GM23338 (cell line): ENCODE results near the gene PDP2. TPM values are rescaled to one million over a fixed set of nuclear protein-coding genes. Genes with fewer than 3 reads are reported as not detected.

Experiments used
- ATAC-seq: fragments of 200-7000 bp; cut with Tn5 transposase; 3 replicates; pipeline ENCODE4 v1.9.1; 2020
- DNase-seq: peaks from one replicate; pipeline ENCODE4 v3.0.0-alpha.2; 2015; ENCODE audit warnings: low spot score
- H2AFZ ChIP-seq: fragments of 200-600 bp; sonication (generic); 2 replicates; pipeline ENCODE4 v1.8.0; 2016; ENCODE audit warnings: antibody characterized with exemption, mild to moderate bottlenecking, moderate library complexity
- H3F3A ChIP-seq: fragments of 200-600 bp; sonication (generic); replicated peaks from 2 replicates; pipeline ENCODE4 v1.8.0; 2017; ENCODE audit warnings: antibody characterized with exemption, mixed run types, low read depth
- H3K27ac ChIP-seq: fragments of 200-600 bp; sonication (generic); 2 replicates; pipeline ENCODE4 v1.6.1; 2016; ENCODE audit warnings: low read depth
- H3K27me3 ChIP-seq: fragments of 200-600 bp; sonication (generic); 2 replicates; pipeline ENCODE4 v1.8.0; 2016; ENCODE audit warnings: mild to moderate bottlenecking, mixed run types, moderate library complexity; ENCODE audit not compliant: insufficient read depth
- H3K36me3 ChIP-seq: fragments of 200-600 bp; sonication (generic); 2 replicates; pipeline ENCODE4 v1.8.0; 2016; ENCODE audit warnings: mild to moderate bottlenecking; ENCODE audit not compliant: insufficient read depth
- H3K4me1 ChIP-seq: fragments of 200-600 bp; sonication (generic); 2 replicates; pipeline ENCODE4 v1.8.0; 2016; ENCODE audit warnings: mild to moderate bottlenecking, moderate library complexity; ENCODE audit not compliant: insufficient read depth
- H3K4me2 ChIP-seq: fragments of 200-600 bp; sonication (generic); 2 replicates; pipeline ENCODE4 v1.7.1; 2017; ENCODE audit warnings: mixed run types
- H3K4me3 ChIP-seq: fragments of 200-600 bp; sonication (generic); 2 replicates; pipeline ENCODE4 v1.6.1; 2016; ENCODE audit warnings: mixed run types
- H3K79me2 ChIP-seq: fragments of 200-600 bp; sonication (generic); replicated peaks from 2 replicates; pipeline ENCODE4 v1.8.0; 2017; ENCODE audit warnings: mild to moderate bottlenecking; ENCODE audit not compliant: insufficient read depth
- H3K9me2 ChIP-seq: fragments of 200-600 bp; sonication (generic); 2 replicates; pipeline ENCODE4 v1.8.0; 2017; ENCODE audit not compliant: insufficient read depth
- H4K20me1 ChIP-seq: fragments of 200-600 bp; sonication (generic); replicated peaks from 2 replicates; pipeline ENCODE4 v1.8.0; 2017; ENCODE audit warnings: mild to moderate bottlenecking; ENCODE audit not compliant: insufficient read depth
- H3K27ac Mint-ChIP-seq: 2 replicates; pipeline ENCODE4 v1.8.0; 2020; ENCODE audit warnings: inconsistent platforms, mild to moderate bottlenecking, moderate library complexity, mixed read lengths
- H3K27me3 Mint-ChIP-seq: 3 replicates; pipeline ENCODE4 v1.8.0; 2022; ENCODE audit warnings: low read depth, mild to moderate bottlenecking, moderate library complexity, mixed read lengths, inconsistent platforms; ENCODE audit not compliant: insufficient read depth, poor library complexity
- H3K36me3 Mint-ChIP-seq: 3 replicates; pipeline ENCODE4 v1.8.0; 2021; ENCODE audit warnings: low read depth, mild to moderate bottlenecking, inconsistent platforms, moderate library complexity, mixed read lengths
- H3K4me1 Mint-ChIP-seq: 3 replicates; pipeline ENCODE4 v1.8.0; 2020; ENCODE audit warnings: mild to moderate bottlenecking, inconsistent platforms, mixed read lengths
- H3K4me3 Mint-ChIP-seq: 3 replicates; pipeline ENCODE4 v1.8.0; 2021; ENCODE audit warnings: moderate library complexity, mild to moderate bottlenecking, inconsistent platforms, mixed read lengths
- H3K9me3 Mint-ChIP-seq: 3 replicates; pipeline ENCODE4 v1.8.0; 2020; ENCODE audit warnings: moderate library complexity, mild to moderate bottlenecking, inconsistent platforms, mixed read lengths
- CREB1 ChIP-seq: fragments of 250-450 bp; sonication (Bioruptor Pico); IDR thresholded peaks from 2 replicates; pipeline ENCODE4 v1.5.0; 2020; ENCODE audit warnings: low read depth, mild to moderate bottlenecking, moderate library complexity
- EZH2 ChIP-seq: fragments of 200-600 bp; sonication (generic); IDR thresholded peaks from one replicate; pipeline ENCODE4 v1.8.0; 2017; ENCODE audit warnings: antibody characterized with exemption, mild to moderate bottlenecking, low read depth; ENCODE audit not compliant: unreplicated experiment
- EZH2phosphoT487 ChIP-seq: fragments of 200-600 bp; sonication (generic); IDR thresholded peaks from one replicate; pipeline ENCODE4 v1.8.1; 2018; ENCODE audit warnings: antibody characterized with exemption; ENCODE audit not compliant: unreplicated experiment
- JUNB ChIP-seq: IDR thresholded peaks from one replicate; pipeline ENCODE4 v1.6.1; 2016; ENCODE audit warnings: antibody characterized with exemption; ENCODE audit not compliant: unreplicated experiment
- NANOG ChIP-seq: IDR thresholded peaks from 2 replicates; pipeline ENCODE4 v1.6.1; 2016; ENCODE audit warnings: antibody characterized with exemption, borderline replicate concordance
- POLR2AphosphoS5 ChIP-seq: IDR thresholded peaks from 2 replicates; pipeline ENCODE4 v1.6.1; 2016; ENCODE audit warnings: antibody characterized with exemption, low read depth
- STAT1 ChIP-seq: IDR thresholded peaks from one replicate; pipeline ENCODE4 v1.6.1; 2016; ENCODE audit warnings: antibody characterized with exemption; ENCODE audit not compliant: unreplicated experiment
- ZNF114 ChIP-seq: fragments of 250-450 bp; sonication (Bioruptor Pico); IDR thresholded peaks from 2 replicates; pipeline ENCODE4 v1.5.0; 2020; ENCODE audit warnings: mild to moderate bottlenecking, moderate library complexity
- ZNF331 ChIP-seq: fragments of 250-450 bp; sonication (Bioruptor Pico); IDR thresholded peaks from 2 replicates; pipeline ENCODE4 v1.5.0; 2020; ENCODE audit warnings: low read depth, mild to moderate bottlenecking, moderate library complexity
- polyA plus RNA-seq: library from polyadenylated mRNA; unstranded; fragments of >200 nt; fragmentation: Nextera tagmentation; extraction: Ambion mirVana; gene quantifications from 2 replicates; pipeline ENCODE4 v1.2.1, GENCODE V29; 2016
- total RNA-seq: library from RNA; depleted of rRNA; stranded (reverse); fragments of >200 nt; shearing (Covaris generic); gene quantifications from 2 replicates; pipeline ENCODE4 v1.2.3, GENCODE V29; 2014
- TF ChIP-seq, protein P1 (sequence below): IDR thresholded peaks from 2 replicates; pipeline ENCODE4 v1.6.1; 2016; ENCODE audit warnings: antibody characterized with exemption
- TF ChIP-seq, protein P2 (sequence below): fragments of 250-450 bp; sonication (Bioruptor Pico); IDR thresholded peaks from 2 replicates; pipeline ENCODE4 v1.5.0; 2020; ENCODE audit warnings: mild to moderate bottlenecking, moderate library complexity
- TF ChIP-seq, protein P3 (sequence below), 2 experiments: fragments of 200-600 bp in 1 of 2; sonication (generic) in 1 of 2; conservative IDR thresholded peaks; 2 replicates each; pipeline versions ENCODE4 v1.5.1 to v1.6.1; 2016 to 2017; ENCODE audit warnings: antibody characterized with exemption in 2 of 2, low read depth in 2 of 2, mild to moderate bottlenecking in 2 of 2, moderate library complexity in 1 of 2
- TF ChIP-seq, protein P4 (sequence below): IDR thresholded peaks from one replicate; pipeline ENCODE4 v1.6.1; 2018; ENCODE audit warnings: antibody characterized with exemption; ENCODE audit not compliant: unreplicated experiment

Gene PDP2
- total and polyA plus RNA-seq, 2 experiments from 2014 or later, result 9.0 to 23.2 TPM

DNA sequence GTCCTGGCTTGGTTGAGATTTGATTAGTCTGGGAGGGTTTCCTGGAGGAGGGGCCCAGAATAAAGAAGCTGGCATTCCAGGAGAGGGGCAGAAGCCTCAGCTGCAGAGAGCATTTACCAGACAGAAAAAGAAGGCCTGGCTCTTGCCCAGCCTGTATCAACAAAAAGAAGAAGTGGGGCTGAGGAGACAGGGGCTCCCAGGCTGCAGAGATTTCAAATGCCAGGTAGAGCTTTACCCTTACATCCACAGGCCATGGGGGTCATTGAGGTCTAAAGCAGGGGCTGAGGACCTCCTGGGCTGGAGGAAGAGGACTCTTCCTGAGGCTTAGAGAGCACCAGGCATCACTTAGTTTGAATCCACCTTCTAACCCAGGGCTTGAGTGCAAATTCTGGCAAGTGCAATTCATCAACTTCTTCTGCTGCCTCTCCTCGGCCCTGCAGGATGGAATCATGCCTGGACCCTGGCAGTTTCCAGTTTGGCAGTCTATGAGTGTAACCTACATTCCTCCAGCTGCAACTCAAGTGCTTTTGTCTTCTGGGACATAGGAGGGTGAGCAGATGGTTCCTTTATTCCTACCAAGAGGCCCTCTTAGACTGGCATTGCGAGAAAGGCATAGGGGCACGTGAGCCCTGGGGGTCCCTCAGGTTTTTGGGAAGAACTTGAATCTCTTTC is 20.8 kb upstream of the PDP2 start:
- Histone ChIP-seq H4K20me1 (no peaks in the 10 kb centered on the region), H3K4me3 (no peak overlapping the region), H3K4me2 (no peak overlapping the region), H3K27me3 (no peaks in the 10 kb centered on the region), H3K9me2 (no peaks in the 10 kb centered on the region), H2AFZ (no peak overlapping the region), H3F3A (no peaks in the 10 kb centered on the region), H3K27ac (no peak overlapping the region), H3K36me3 (no peaks in the 10 kb centered on the region), H3K4me1 (no peaks in the 10 kb centered on the region), H3K79me2 (no peaks in the 10 kb centered on the region)
- DNase-seq (no peak), ATAC-seq (no peak)
- H3K27ac Mint-ChIP-seq, result no peak overlapping the region
- no peaks in the 10 kb centered on the region for H3K9me3 Mint-ChIP-seq
- H3K27me3 Mint-ChIP-seq, result no peaks in the 10 kb centered on the region
- no peak for TF ChIP-seq CREB1
- TF ChIP-seq EZH2, result no peak
- no peak for TF ChIP-seq ZNF114 (CRISPR knock-in tag)
- TF ChIP-seq, protein P1, sequence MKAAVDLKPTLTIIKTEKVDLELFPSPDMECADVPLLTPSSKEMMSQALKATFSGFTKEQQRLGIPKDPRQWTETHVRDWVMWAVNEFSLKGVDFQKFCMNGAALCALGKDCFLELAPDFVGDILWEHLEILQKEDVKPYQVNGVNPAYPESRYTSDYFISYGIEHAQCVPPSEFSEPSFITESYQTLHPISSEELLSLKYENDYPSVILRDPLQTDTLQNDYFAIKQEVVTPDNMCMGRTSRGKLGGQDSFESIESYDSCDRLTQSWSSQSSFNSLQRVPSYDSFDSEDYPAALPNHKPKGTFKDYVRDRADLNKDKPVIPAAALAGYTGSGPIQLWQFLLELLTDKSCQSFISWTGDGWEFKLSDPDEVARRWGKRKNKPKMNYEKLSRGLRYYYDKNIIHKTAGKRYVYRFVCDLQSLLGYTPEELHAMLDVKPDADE, result no peak
- TF ChIP-seq EZH2phosphoT487, result no peak
- no peak for TF ChIP-seq STAT1
- TF ChIP-seq JUNB, result no peak
- TF ChIP-seq, protein P2, sequence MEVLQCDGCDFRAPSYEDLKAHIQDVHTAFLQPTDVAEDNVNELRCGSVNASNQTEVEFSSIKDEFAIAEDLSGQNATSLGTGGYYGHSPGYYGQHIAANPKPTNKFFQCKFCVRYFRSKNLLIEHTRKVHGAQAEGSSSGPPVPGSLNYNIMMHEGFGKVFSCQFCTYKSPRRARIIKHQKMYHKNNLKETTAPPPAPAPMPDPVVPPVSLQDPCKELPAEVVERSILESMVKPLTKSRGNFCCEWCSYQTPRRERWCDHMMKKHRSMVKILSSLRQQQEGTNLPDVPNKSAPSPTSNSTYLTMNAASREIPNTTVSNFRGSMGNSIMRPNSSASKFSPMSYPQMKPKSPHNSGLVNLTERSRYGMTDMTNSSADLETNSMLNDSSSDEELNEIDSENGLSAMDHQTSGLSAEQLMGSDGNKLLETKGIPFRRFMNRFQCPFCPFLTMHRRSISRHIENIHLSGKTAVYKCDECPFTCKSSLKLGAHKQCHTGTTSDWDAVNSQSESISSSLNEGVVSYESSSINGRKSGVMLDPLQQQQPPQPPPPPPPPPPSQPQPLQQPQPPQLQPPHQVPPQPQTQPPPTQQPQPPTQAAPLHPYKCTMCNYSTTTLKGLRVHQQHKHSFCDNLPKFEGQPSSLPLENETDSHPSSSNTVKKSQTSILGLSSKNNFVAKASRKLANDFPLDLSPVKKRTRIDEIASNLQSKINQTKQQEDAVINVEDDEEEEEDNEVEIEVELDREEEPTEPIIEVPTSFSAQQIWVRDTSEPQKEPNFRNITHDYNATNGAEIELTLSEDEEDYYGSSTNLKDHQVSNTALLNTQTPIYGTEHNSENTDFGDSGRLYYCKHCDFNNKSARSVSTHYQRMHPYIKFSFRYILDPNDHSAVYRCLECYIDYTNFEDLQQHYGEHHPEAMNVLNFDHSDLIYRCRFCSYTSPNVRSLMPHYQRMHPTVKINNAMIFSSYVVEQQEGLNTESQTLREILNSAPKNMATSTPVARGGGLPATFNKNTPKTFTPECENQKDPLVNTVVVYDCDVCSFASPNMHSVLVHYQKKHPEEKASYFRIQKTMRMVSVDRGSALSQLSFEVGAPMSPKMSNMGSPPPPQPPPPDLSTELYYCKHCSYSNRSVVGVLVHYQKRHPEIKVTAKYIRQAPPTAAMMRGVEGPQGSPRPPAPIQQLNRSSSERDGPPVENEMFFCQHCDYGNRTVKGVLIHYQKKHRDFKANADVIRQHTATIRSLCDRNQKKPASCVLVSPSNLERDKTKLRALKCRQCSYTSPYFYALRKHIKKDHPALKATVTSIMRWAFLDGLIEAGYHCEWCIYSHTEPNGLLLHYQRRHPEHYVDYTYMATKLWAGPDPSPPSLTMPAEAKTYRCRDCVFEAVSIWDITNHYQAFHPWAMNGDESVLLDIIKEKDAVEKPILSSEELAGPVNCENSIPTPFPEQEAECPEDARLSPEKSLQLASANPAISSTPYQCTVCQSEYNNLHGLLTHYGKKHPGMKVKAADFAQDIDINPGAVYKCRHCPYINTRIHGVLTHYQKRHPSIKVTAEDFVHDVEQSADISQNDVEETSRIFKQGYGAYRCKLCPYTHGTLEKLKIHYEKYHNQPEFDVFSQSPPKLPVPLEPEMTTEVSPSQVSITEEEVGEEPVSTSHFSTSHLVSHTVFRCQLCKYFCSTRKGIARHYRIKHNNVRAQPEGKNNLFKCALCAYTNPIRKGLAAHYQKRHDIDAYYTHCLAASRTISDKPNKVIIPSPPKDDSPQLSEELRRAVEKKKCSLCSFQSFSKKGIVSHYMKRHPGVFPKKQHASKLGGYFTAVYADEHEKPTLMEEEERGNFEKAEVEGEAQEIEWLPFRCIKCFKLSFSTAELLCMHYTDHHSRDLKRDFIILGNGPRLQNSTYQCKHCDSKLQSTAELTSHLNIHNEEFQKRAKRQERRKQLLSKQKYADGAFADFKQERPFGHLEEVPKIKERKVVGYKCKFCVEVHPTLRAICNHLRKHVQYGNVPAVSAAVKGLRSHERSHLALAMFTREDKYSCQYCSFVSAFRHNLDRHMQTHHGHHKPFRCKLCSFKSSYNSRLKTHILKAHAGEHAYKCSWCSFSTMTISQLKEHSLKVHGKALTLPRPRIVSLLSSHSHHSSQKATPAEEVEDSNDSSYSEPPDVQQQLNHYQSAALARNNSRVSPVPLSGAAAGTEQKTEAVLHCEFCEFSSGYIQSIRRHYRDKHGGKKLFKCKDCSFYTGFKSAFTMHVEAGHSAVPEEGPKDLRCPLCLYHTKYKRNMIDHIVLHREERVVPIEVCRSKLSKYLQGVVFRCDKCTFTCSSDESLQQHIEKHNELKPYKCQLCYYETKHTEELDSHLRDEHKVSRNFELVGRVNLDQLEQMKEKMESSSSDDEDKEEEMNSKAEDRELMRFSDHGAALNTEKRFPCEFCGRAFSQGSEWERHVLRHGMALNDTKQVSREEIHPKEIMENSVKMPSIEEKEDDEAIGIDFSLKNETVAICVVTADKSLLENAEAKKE (CRISPR knock-in tag), result no peak
- no peak for TF ChIP-seq NANOG
- no peak for TF ChIP-seq POLR2AphosphoS5
- TF ChIP-seq, protein P3, sequence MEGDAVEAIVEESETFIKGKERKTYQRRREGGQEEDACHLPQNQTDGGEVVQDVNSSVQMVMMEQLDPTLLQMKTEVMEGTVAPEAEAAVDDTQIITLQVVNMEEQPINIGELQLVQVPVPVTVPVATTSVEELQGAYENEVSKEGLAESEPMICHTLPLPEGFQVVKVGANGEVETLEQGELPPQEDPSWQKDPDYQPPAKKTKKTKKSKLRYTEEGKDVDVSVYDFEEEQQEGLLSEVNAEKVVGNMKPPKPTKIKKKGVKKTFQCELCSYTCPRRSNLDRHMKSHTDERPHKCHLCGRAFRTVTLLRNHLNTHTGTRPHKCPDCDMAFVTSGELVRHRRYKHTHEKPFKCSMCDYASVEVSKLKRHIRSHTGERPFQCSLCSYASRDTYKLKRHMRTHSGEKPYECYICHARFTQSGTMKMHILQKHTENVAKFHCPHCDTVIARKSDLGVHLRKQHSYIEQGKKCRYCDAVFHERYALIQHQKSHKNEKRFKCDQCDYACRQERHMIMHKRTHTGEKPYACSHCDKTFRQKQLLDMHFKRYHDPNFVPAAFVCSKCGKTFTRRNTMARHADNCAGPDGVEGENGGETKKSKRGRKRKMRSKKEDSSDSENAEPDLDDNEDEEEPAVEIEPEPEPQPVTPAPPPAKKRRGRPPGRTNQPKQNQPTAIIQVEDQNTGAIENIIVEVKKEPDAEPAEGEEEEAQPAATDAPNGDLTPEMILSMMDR (conservative IDR thresholded peaks at IDR 0.05; ENCODE audit: low read depth in 2 of 2), result no peak
- TF ChIP-seq, protein P4, sequence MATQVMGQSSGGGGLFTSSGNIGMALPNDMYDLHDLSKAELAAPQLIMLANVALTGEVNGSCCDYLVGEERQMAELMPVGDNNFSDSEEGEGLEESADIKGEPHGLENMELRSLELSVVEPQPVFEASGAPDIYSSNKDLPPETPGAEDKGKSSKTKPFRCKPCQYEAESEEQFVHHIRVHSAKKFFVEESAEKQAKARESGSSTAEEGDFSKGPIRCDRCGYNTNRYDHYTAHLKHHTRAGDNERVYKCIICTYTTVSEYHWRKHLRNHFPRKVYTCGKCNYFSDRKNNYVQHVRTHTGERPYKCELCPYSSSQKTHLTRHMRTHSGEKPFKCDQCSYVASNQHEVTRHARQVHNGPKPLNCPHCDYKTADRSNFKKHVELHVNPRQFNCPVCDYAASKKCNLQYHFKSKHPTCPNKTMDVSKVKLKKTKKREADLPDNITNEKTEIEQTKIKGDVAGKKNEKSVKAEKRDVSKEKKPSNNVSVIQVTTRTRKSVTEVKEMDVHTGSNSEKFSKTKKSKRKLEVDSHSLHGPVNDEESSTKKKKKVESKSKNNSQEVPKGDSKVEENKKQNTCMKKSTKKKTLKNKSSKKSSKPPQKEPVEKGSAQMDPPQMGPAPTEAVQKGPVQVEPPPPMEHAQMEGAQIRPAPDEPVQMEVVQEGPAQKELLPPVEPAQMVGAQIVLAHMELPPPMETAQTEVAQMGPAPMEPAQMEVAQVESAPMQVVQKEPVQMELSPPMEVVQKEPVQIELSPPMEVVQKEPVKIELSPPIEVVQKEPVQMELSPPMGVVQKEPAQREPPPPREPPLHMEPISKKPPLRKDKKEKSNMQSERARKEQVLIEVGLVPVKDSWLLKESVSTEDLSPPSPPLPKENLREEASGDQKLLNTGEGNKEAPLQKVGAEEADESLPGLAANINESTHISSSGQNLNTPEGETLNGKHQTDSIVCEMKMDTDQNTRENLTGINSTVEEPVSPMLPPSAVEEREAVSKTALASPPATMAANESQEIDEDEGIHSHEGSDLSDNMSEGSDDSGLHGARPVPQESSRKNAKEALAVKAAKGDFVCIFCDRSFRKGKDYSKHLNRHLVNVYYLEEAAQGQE, result no peak
- TF ChIP-seq ZNF331 (CRISPR knock-in tag), result no peak
- H3K36me3 Mint-ChIP-seq, result no peaks in the 10 kb centered on the region
- H3K4me1 Mint-ChIP-seq, result no peaks in the 10 kb centered on the region
- no peak overlapping the region for H3K4me3 Mint-ChIP-seq
